MM.1S (cell line): ENCODE measurements around the gene DSCAML1.

Experiments
- DNase-seq: peaks from one replicate; pipeline ENCODE4 v3.0.0-alpha.2; 2015
- H2AFZ ChIP-seq: fragments of 300-600 bp; sonication (generic); 2 replicates; pipeline ENCODE4 v1.6.0; 2016; ENCODE audit warnings: antibody characterized with exemption, low read length
- H3F3A ChIP-seq: fragments of 300-600 bp; sonication (generic); 2 replicates; pipeline ENCODE4 v1.6.1; 2016; ENCODE audit warnings: mild to moderate bottlenecking, antibody characterized with exemption, low read length, moderate library complexity, mixed read lengths; ENCODE audit not compliant: insufficient read depth
- H3K27ac ChIP-seq: fragments of 300-600 bp; sonication (generic); 2 replicates; pipeline ENCODE4 v1.5.1; 2016; ENCODE audit warnings: mild to moderate bottlenecking, low read length
- H3K27me3 ChIP-seq: fragments of 300-600 bp; sonication (generic); replicated peaks from 2 replicates; pipeline ENCODE4 v1.6.0; 2016; ENCODE audit warnings: low read length; ENCODE audit not compliant: insufficient read depth
- H3K36me3 ChIP-seq: fragments of 300-600 bp; sonication (generic); replicated peaks from 2 replicates; pipeline ENCODE4 v1.6.1; 2016; ENCODE audit warnings: mild to moderate bottlenecking, low read length, mixed read lengths; ENCODE audit not compliant: insufficient read depth
- H3K4me1 ChIP-seq: fragments of 300-600 bp; sonication (generic); 2 replicates; pipeline ENCODE4 v1.6.1; 2016; ENCODE audit warnings: low read length, mixed read lengths
- H3K4me2 ChIP-seq: fragments of 300-600 bp; sonication (generic); 2 replicates; pipeline ENCODE4 v1.6.0; 2016; ENCODE audit warnings: low read depth, low read length
- H3K4me3 ChIP-seq: fragments of 300-600 bp; sonication (generic); 2 replicates; pipeline ENCODE4 v1.5.1; 2016; ENCODE audit warnings: low read length, mixed read lengths
- H3K79me2 ChIP-seq: fragments of 300-600 bp; sonication (generic); 2 replicates; pipeline ENCODE4 v1.6.1; 2016; ENCODE audit warnings: mixed run types, low read length, mixed read lengths
- H3K9ac ChIP-seq: fragments of 300-600 bp; sonication (generic); 2 replicates; pipeline ENCODE4 v1.6.1; 2016; ENCODE audit warnings: low read length, mixed read lengths
- H3K9me2 ChIP-seq: fragments of 300-600 bp; sonication (generic); replicated peaks from 2 replicates; pipeline ENCODE4 v1.6.1; 2016; ENCODE audit warnings: mild to moderate bottlenecking, low read length, mixed read lengths; ENCODE audit not compliant: insufficient read depth
- H3K9me3 ChIP-seq: fragments of 300-600 bp; sonication (generic); replicated peaks from 2 replicates; pipeline ENCODE4 v1.6.1; 2016; ENCODE audit warnings: mild to moderate bottlenecking, low read length, mixed read lengths; ENCODE audit not compliant: insufficient read depth
- H4K20me1 ChIP-seq: fragments of 300-600 bp; sonication (generic); 2 replicates; pipeline ENCODE4 v1.6.1; 2016; ENCODE audit warnings: mild to moderate bottlenecking, low read length, moderate library complexity, mixed read lengths; ENCODE audit not compliant: insufficient read depth
- CTCF ChIP-seq: fragments of 300-600 bp; sonication (generic); IDR thresholded peaks from 2 replicates; pipeline ENCODE4 v1.5.1; 2016; ENCODE audit warnings: antibody characterized with exemption, low read length, mixed read lengths
- EZH2 ChIP-seq: fragments of 300-600 bp; sonication (generic); optimal IDR thresholded peaks from 2 replicates; pipeline ENCODE3; 2017; ENCODE audit warnings: low read depth, mild to moderate bottlenecking, antibody characterized with exemption, low read length, mixed read lengths
- EZH2phosphoT487 ChIP-seq: fragments of 300-600 bp; sonication (generic); IDR thresholded peaks from 2 replicates; pipeline ENCODE4 v1.6.1; 2018; ENCODE audit warnings: antibody characterized with exemption, low read length

The DSCAML1 gene

GRCh38 chr11:117715801-117716200 is 81.2 kb downstream of the DSCAML1 start:
- Histone ChIP-seq H3K9me2 (no peaks in the 10 kb centered on the region), H3K9me3 (no peaks in the 10 kb centered on the region), H3K4me2 (no peak overlapping the region), H3K27ac (no peak overlapping the region), H3K4me1 (no peaks in the 10 kb centered on the region), H3K4me3 (no peak overlapping the region), H2AFZ (no peak overlapping the region), H3K27me3 (peaks cover 62% of the 10 kb centered on the region), H4K20me1 (no peaks in the 10 kb centered on the region), H3K36me3 (no peaks in the 10 kb centered on the region), H3F3A (no peaks in the 10 kb centered on the region), H3K79me2 (no peaks in the 10 kb centered on the region), H3K9ac (no peak overlapping the region)
- DNase-seq: no peak
- TF ChIP-seq CTCF (no peak), EZH2phosphoT487 (no peak), EZH2 (no peak)

DNA sequence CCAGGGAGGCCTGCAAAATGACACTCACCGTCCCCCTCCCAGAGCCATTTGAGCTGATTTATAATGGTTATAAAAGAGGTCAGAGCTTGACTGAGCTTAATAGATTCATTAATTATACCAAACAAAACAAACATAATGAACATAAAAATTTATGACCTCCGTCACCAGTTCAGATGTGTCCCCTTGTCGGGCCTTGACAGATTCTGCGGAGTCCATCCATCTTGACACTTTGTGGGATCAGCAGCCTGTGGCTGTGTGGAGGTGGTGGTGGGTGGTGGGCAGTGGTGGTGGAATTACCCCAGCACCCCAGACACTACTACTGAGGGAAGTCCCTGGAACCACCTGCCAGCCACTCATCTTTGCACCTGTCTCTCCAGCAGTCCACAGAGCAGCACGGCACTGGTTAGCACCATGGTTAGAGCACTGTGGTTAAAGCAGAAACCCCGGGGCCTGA is 83.5 kb downstream of the DSCAML1 start:
- no peak overlapping the region for H3K27ac ChIP-seq
- H3K9me3 ChIP-seq: no peaks in the 10 kb centered on the region
- no peaks in the 10 kb centered on the region for H3F3A ChIP-seq
- no peak overlapping the region for H3K4me3 ChIP-seq
- H3K27me3 ChIP-seq: peaks cover 85% of the 10 kb centered on the region
- no peak overlapping the region for H3K4me2 ChIP-seq
- H3K36me3 ChIP-seq: no peaks in the 10 kb centered on the region
- H3K79me2 ChIP-seq: no peaks in the 10 kb centered on the region
- no peaks in the 10 kb centered on the region for H4K20me1 ChIP-seq
- peak; percentile 15 for DNase-seq
- no peak overlapping the region for H2AFZ ChIP-seq
- H3K9ac ChIP-seq: no peak overlapping the region
- TF ChIP-seq EZH2phosphoT487 (no peak), CTCF (no peak), EZH2 (no peak)
- H3K4me1 ChIP-seq: no peaks in the 10 kb centered on the region
- H3K9me2 ChIP-seq: no peaks in the 10 kb centered on the region

- H3K4me3 ChIP-seq: no peak overlapping the region
- TF ChIP-seq EZH2phosphoT487: no peak
- no peak for TF ChIP-seq EZH2
- TF ChIP-seq CTCF: no peak
- no peak overlapping the region for H3K4me2 ChIP-seq
- no peaks in the 10 kb centered on the region for H3F3A ChIP-seq
- H3K27ac ChIP-seq: no peak overlapping the region
- no peak overlapping the region for H3K9ac ChIP-seq
- H3K9me2 ChIP-seq: no peaks in the 10 kb centered on the region
- no peaks in the 10 kb centered on the region for H3K4me1 ChIP-seq
- H2AFZ ChIP-seq: no peak overlapping the region
- H3K36me3 ChIP-seq: no peaks in the 10 kb centered on the region
- no peaks in the 10 kb centered on the region for H3K9me3 ChIP-seq
- no peaks in the 10 kb centered on the region for H4K20me1 ChIP-seq
- H3K27me3 ChIP-seq: peaks cover 90% of the 10 kb centered on the region
- no peak for DNase-seq
- no peaks in the 10 kb centered on the region for H3K79me2 ChIP-seq
Measured at GRCh38 chr11:117712530-117712929, 84.5 kb downstream of the DSCAML1 start.

DNA sequence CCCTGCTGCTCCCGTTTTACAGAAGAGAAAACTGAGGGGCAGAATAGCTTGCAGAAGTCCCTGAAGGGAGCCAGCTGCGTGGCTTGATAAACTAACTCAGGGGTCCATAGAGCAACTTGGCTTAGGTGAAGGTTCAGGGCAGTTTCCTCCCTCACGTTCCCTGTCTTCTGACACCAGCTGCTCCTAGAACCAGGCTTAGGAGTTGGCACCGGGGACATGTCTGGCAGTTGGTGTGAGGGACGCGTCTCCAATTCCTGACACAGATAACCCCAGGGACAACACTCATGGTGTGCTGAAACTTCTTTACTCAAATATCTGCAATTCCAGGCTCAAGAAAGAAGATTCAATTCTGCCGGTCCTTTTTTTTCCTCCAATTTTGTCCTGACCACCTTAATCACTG is 85.7 kb downstream of the DSCAML1 start:
- Histone ChIP-seq H3K4me1 (no peaks in the 10 kb centered on the region), H3K9me2 (no peaks in the 10 kb centered on the region), H3K4me3 (no peak overlapping the region), H2AFZ (no peak overlapping the region), H3F3A (no peaks in the 10 kb centered on the region), H3K36me3 (no peaks in the 10 kb centered on the region), H3K27ac (no peak overlapping the region), H3K79me2 (no peaks in the 10 kb centered on the region), H3K9ac (no peak overlapping the region), H3K9me3 (no peaks in the 10 kb centered on the region), H3K4me2 (no peak overlapping the region), H3K27me3 (peaks cover 96% of the 10 kb centered on the region), H4K20me1 (no peaks in the 10 kb centered on the region)
- no peak for DNase-seq
- TF ChIP-seq EZH2: no peak
- no peak for TF ChIP-seq CTCF
- TF ChIP-seq EZH2phosphoT487: no peak
